Measurements from ENCODE around the gene C21orf58. TPM values are rescaled to one million over a fixed set of nuclear protein-coding genes. Genes with fewer than 3 reads are reported as not detected.

The C21orf58 gene
- total and polyA plus RNA-seq, 2 experiments from 2014 or later = 17.7 to 23.9 TPM

Other genes starting within 250 kb of the C21orf58 start
- gene COL6A2, start 225.8 kb downstream of the C21orf58 start, total RNA-seq (2014; rRNA removed; shearing (Covaris generic)) = 68.5 and 89.2 TPM in 2 replicates
- 28.4 and 31.8 TPM in 2 replicates for gene COL6A2, start 225.8 kb downstream of the C21orf58 start, polyA plus RNA-seq (2016; fragmentation: Nextera tagmentation; extraction: Ambion mirVana)
- 0.90 and 3.3 TPM in 2 replicates for gene FTCD, start 168.3 kb downstream of the C21orf58 start, total RNA-seq (2014; rRNA removed; shearing (Covaris generic))
- gene FTCD, start 168.3 kb downstream of the C21orf58 start, polyA plus RNA-seq (2016; fragmentation: Nextera tagmentation; extraction: Ambion mirVana) = 2.3 and 2.6 TPM in 2 replicates
- 30.7 and 37.6 TPM in 2 replicates for gene SPATC1L, start 139.4 kb downstream of the C21orf58 start, total RNA-seq (2014; rRNA removed; shearing (Covaris generic))
- gene SPATC1L, start 139.4 kb downstream of the C21orf58 start, polyA plus RNA-seq (2016; fragmentation: Nextera tagmentation; extraction: Ambion mirVana) = 69.6 and 70.2 TPM in 2 replicates
- gene LSS, start 95.1 kb downstream of the C21orf58 start, total RNA-seq (2014; rRNA removed; shearing (Covaris generic)) = 216 and 237 TPM in 2 replicates
- gene LSS, start 95.1 kb downstream of the C21orf58 start, polyA plus RNA-seq (2016; fragmentation: Nextera tagmentation; extraction: Ambion mirVana) = 49.3 and 55.0 TPM in 2 replicates
- 123 and 167 TPM in 2 replicates for gene MCM3AP, start 38.3 kb downstream of the C21orf58 start, total RNA-seq (2014; rRNA removed; shearing (Covaris generic))
- 39.2 and 44.4 TPM in 2 replicates for gene MCM3AP, start 38.3 kb downstream of the C21orf58 start, polyA plus RNA-seq (2016; fragmentation: Nextera tagmentation; extraction: Ambion mirVana)
- 31.8 and 33.0 TPM in 2 replicates for gene YBEY, start 37.5 kb downstream of the C21orf58 start, total RNA-seq (2014; rRNA removed; shearing (Covaris generic))
- 28.1 and 34.0 TPM in 2 replicates for gene YBEY, start 37.5 kb downstream of the C21orf58 start, polyA plus RNA-seq (2016; fragmentation: Nextera tagmentation; extraction: Ambion mirVana)
- 38.4 and 39.6 TPM in 2 replicates for gene PCNT, start 286 bp upstream of the C21orf58 start, total RNA-seq (2014; rRNA removed; shearing (Covaris generic))
- gene PCNT, start 286 bp upstream of the C21orf58 start, polyA plus RNA-seq (2016; fragmentation: Nextera tagmentation; extraction: Ambion mirVana) = 39.6 and 46.1 TPM in 2 replicates
- 34.4 and 36.3 TPM in 2 replicates for gene DIP2A, start 135.0 kb upstream of the C21orf58 start, total RNA-seq (2014; rRNA removed; shearing (Covaris generic))
- 15.9 and 18.5 TPM in 2 replicates for gene DIP2A, start 135.0 kb upstream of the C21orf58 start, polyA plus RNA-seq (2016; fragmentation: Nextera tagmentation; extraction: Ambion mirVana)

All from GM23338 (cell line).